GM21447 (cell line): ENCODE results near the gene ZNF765.
"Not testable (repeated sequence)": the region's sequence is repeated elsewhere in the genome, so short reads cannot be mapped to it uniquely, and the experiment has no call there.

Source experiments
- ATAC-seq: cut with Tn5 transposase; IDR thresholded peaks from one replicate; pipeline ENCODE4 v1.9.1; 2021; ENCODE audit not compliant: unreplicated experiment

The ZNF765 gene

GRCh38 chr19:53420520-53421315 is 25.8 kb downstream of the ZNF765 start:
- not testable (repeated sequence) for ATAC-seq

GRCh38 chr19:53422551-53422950 is 27.6 kb downstream of the ZNF765 start:
- no peak for ATAC-seq

GRCh38 chr19:53423074-53423473 is 28.1 kb downstream of the ZNF765 start:
- not testable (repeated sequence) for ATAC-seq

GRCh38 chr19:53423680-53424079 is 28.7 kb downstream of the ZNF765 start:
- ATAC-seq: not testable (repeated sequence)

GRCh38 chr19:53424968-53425597 is 30.1 kb downstream of the ZNF765 start:
- ATAC-seq: no peak

GRCh38 chr19:53431399-53432087 is 36.6 kb downstream of the ZNF765 start, which contains the start of gene ZNF761:
ZNF761 (plus strand) TSS chr19:53431984; CDS start chr19:53447269, 15,285 bp downstream.
- ATAC-seq: peak; percentile 91

- peak; percentile 24 for ATAC-seq
Measured at GRCh38 chr19:53432088-53432661, 37.2 kb downstream of the ZNF765 start.

- not testable (repeated sequence) for ATAC-seq
Measured at GRCh38 chr19:53443809-53444208, 48.9 kb downstream of the ZNF765 start.

GRCh38 chr19:53447196-53447595 is 52.2 kb downstream of the ZNF765 start:
- not testable (repeated sequence) for ATAC-seq

- no peak for ATAC-seq
Measured at GRCh38 chr19:53455828-53456227, 60.9 kb downstream of the ZNF765 start.

GRCh38 chr19:53460131-53460721 is 65.3 kb downstream of the ZNF765 start:
- not testable (repeated sequence) for ATAC-seq

- ATAC-seq: no peak
Measured at GRCh38 chr19:53461866-53462265, 66.9 kb downstream of the ZNF765 start.

- no peak for ATAC-seq
Measured at GRCh38 chr19:53462861-53463260, 67.9 kb downstream of the ZNF765 start.

GRCh38 chr19:53463263-53463662 is 68.3 kb downstream of the ZNF765 start:
- ATAC-seq: no peak

GRCh38 chr19:53466726-53467484 is 72.0 kb downstream of the ZNF765 start:
- ATAC-seq: peak; percentile 24

- ATAC-seq: peak; percentile 82
Measured at GRCh38 chr19:53467485-53468262, 72.7 kb downstream of the ZNF765 start, which contains the start of gene ZNF813. ZNF813 (plus strand) TSS chr19:53467733; CDS start chr19:53483823, 16,090 bp downstream.

GRCh38 chr19:53468628-53469027 is 73.7 kb downstream of the ZNF765 start:
- not testable (repeated sequence) for ATAC-seq

GRCh38 chr19:53471916-53472315 is 77.0 kb downstream of the ZNF765 start:
- no peak for ATAC-seq

GRCh38 chr19:53474832-53475231 is 79.9 kb downstream of the ZNF765 start:
- ATAC-seq: not testable (repeated sequence)
